Left renal pelvis (tissue), 4 donors: ENCODE data around the gene BAZ2A. TPM values are rescaled to one million over a fixed set of nuclear protein-coding genes. Genes with fewer than 3 reads are reported as not detected.
"Not testable (repeated sequence)": the region's sequence is repeated elsewhere in the genome, so short reads cannot be mapped to it uniquely, and the experiment has no call there.

Experiments used
- DNase-seq, 4 donors: peaks; one replicate each; pipeline ENCODE4 v3.0.0-alpha.2; 2013; ENCODE audit warnings: low read depth in 4 of 4, low spot score in 3 of 4
- polyA plus RNA-seq, 4 donors: library from polyadenylated mRNA; unstranded; fragments of 120-200 nt; gene quantifications; one replicate each; pipeline ENCODE4 v1.2.1, GENCODE V29; 2013; ENCODE audit not compliant: insufficient read length in 4 of 4

BAZ2A gene
- polyA plus RNA-seq, 4 donors, result 56.3 to 99.8 (median 85.0) TPM

- no peak for DNase-seq
These were observed 30.3 kb downstream of the BAZ2A start for GRCh38 chr12:56599797-56600196.

GRCh38 chr12:56599041-56599440, 31.1 kb downstream of the BAZ2A start:
- no peak for DNase-seq

GRCh38 chr12:56596815-56597214, 33.3 kb downstream of the BAZ2A start:
- no peak for DNase-seq

DNA sequence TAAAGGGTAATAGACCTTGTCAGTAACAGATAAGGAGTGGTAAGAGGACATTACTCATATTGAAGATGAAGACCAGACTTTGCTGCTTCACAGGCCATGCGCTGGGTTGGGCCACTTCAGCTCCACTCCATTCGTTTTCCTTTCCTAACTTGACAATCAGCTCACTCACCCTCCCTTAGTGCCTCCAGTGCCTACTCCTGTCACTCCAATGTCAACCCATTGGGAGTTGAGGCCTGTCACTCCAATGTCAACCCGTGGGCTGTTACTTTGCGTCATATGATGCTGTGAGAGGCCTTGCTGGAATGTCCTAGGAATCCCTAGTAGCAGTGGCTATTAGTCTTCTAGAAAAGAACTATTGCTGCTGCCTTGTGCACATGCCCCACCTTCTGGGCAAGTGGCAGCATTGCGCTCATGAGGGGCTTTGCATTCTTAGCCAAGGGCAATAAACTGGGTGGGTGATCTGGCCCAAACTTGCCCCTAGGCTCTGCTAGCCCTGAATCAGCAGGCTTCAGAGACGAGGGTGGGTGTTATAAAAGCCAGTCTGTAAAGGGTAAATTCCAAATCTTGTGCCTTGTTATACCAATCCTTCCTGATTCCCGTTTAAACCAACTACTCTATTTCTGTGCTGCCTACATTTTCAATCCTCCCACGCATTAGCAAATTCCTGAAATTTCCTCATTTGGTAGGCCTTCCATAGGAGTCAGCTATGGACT, 36.1 kb downstream of the BAZ2A start:
- peak; percentile 31 to 60 (median 51) for DNase-seq

GRCh38 chr12:56591961-56592360, 38.2 kb downstream of the BAZ2A start:
- no peak for DNase-seq

- DNase-seq, result no peak
These were observed 39.0 kb downstream of the BAZ2A start for GRCh38 chr12:56591126-56591525.

GRCh38 chr12:56590237-56590830, 39.8 kb downstream of the BAZ2A start:
- DNase-seq, result no peak

DNA sequence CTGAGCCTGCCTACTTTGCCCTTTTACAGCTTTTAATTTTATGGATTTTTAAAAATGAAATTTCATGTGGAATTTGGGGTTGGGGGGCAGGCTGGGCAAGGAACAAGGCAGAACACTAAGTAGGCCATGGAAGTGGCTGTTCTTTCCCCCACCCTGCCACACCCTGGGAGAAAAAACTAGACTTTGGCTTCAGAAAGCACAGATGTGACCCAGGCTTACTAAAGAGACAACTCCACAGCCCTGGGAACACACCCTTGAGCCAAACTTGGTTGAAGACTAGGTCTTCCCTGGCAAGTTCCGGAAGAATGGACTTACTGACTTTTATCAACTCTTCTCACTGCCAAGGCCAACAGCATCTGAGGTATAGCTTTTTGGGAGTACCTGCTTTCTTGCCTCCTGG, 40.3 kb downstream of the BAZ2A start:
- no peak for DNase-seq

DNA sequence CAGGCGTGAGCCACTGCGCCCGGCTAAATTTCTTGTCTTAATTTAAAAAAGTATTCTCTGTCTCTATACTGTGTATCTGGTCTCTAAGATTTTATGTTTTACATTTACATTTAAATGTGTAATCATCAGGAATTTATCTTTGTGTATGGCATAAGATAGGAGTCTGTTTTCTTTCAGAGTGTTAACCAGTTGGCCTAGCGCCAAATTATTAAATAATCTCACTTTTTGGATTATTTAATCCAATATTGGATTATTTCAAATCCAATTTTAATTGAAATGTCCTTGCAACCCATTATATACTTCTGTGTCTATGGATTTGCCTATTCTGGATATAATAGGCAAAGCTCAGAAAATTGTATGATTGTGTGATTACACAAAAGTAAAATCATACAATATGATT, 45.0 kb downstream of the BAZ2A start:
- DNase-seq, result no peak

GRCh38 chr12:56581418-56582145, 48.5 kb downstream of the BAZ2A start:
- no peak for DNase-seq

GRCh38 chr12:56578983-56579546, 51.1 kb downstream of the BAZ2A start:
- no peak for DNase-seq

DNA sequence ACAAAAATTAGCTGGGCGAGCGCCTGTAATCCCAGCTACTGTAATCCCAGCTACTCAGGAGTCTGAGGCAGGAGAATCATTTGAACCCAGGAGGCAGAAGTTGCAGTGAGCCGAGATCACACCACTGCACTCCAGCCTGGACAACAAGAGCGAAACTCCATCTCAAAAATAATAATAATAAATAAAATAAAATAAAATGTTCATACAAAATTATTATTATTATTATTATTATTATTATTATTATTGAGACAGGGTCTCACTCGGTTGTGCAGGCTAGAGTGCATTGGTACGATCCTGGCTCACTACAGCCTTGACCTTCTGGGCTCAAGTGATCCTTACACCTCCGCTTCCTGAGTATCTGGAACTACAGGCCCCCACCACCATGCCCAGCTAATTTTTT, 52.9 kb downstream of the BAZ2A start:
- DNase-seq, result not testable (repeated sequence)

GRCh38 chr12:56574210-56574609, 55.9 kb downstream of the BAZ2A start:
- DNase-seq, result no peak

- DNase-seq, result no peak
These were observed 57.8 kb downstream of the BAZ2A start for GRCh38 chr12:56572288-56572687.

GRCh38 chr12:56571121-56571520, 59.0 kb downstream of the BAZ2A start:
- peak in 3 of 4 donors; percentile 29 to 42 (median 30) for DNase-seq

DNA sequence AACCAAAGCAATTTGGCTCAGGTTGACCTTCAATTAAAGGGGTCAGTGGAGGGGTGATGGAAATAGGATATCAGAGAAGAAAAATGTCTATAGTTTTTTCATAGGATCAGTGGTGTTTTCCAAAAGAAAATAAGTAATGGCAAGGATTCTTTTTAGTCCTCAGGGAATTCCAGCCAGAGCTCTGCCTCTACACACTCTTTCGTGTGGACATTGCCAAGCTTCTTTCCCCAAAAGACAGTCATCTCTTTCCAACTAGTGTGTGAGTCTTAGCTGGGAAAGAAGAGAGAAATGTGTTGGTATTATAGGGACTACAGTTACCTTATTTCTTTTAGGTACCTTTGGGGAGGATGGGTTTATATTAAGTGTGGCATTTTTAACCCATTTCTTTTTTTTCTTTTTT, 62.0 kb downstream of the BAZ2A start:
- DNase-seq, result no peak

DNA sequence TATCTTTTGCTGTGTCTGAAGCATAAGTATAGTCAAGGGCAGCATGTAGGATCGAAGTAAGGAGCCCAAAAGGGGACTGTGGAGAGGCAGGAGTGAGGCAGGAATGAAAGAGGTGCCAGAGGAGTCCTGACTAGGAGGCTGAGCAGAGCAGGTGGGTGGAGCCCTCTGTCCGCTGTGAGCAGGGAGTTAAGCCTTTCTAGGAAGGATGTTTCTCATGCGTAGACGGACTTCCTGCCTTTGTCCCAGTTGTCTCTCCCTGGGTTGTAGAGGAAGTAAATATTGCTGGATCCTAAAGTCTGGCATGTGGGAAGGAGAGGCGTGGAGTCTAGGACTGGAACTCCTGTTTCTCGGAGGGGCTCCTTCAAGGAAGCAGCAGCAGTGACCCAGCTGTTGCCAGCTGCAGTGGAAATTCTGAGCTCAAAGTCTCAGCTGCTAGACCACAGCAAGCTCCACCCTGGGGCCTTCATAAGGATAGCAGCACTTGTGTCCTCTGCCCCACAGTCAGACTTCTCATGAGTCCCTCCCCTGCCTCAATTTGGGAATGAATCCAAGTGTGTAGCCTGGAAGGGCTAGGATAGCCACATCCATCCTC, 64.5 kb downstream of the BAZ2A start:
- DNase-seq, result peak; percentile 83 to 91 (median 88)

DNA sequence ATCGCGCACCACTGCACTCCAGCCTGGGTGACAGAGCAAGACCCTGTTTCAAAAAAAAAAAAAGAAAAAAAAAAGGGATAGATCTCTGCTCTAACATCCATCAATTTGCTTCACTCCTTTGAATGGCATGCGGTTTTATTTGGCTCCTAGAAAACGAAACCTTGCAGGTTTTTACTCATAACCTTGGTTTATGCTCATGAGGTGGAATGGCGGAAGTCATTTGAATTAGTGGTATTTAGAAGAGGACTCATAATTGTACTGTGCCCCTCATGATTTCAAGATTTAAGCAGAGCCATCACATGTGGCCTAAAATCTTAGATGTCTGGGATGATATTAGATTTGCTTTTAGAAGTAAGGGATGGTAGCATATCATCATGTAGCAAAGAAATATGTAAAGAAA, 79.1 kb downstream of the BAZ2A start:
- no peak for DNase-seq

DNA sequence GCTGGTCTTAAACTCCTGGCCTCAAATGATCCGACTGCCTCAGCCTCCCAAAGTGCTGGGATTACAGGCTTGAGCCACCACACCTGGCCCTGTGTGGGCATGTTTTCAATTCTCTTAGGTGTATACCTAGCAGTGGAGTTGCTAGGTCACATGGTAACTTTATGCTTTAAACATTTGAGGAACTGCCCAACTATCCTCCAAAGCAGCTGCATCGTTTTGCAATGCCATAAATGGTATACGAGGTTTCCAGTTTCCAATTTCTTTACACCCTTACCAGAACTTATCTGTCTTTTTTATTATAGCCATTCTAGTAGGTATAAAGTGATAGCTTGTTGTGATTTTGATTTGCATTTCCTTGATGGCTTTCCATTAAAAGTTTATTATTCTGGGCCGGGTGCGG, 83.4 kb downstream of the BAZ2A start:
- no peak for DNase-seq
